Mesenchymal stem cell (in vitro differentiated cells and primary cell): ENCODE data around the gene CLK2.
A peak's percentile ranks its signal among the peaks of the same experiment; 100 is the strongest.
"Not testable (repeated sequence)": the region's sequence is repeated elsewhere in the genome, so short reads cannot be mapped to it uniquely, and the experiment has no call there.

ENCODE experiments used
- DNase-seq: peaks from one replicate; pipeline ENCODE4 v3.0.0-alpha.2; 2013
- H2AFZ ChIP-seq: one replicate; pipeline ENCODE4 v1.6.1; 2013; ENCODE audit warnings: low read depth, mild to moderate bottlenecking, control low read depth, inconsistent platforms, low read length, moderate library complexity
- H2AK5ac ChIP-seq: 2 replicates; pipeline ENCODE4 v1.6.1; 2013; ENCODE audit warnings: low read length, moderate library complexity, mild to moderate bottlenecking, inconsistent platforms; ENCODE audit not compliant: severe bottlenecking
- H2BK120ac ChIP-seq: one replicate; pipeline ENCODE4 v1.6.1; 2013; ENCODE audit warnings: low read depth, mild to moderate bottlenecking, inconsistent platforms, low read length, moderate library complexity
- H2BK12ac ChIP-seq, 2 experiments: one replicate each; pipeline ENCODE4 v1.6.1; 2013; ENCODE audit warnings: inconsistent platforms in 2 of 2, low read length in 2 of 2, mild to moderate bottlenecking in 2 of 2, moderate library complexity in 2 of 2, control low read depth in 1 of 2
- H2BK15ac ChIP-seq: one replicate; pipeline ENCODE4 v1.6.1; 2013; ENCODE audit warnings: mild to moderate bottlenecking, low read depth, inconsistent platforms; ENCODE audit not compliant: poor library complexity, severe bottlenecking
- H2BK5ac ChIP-seq: 2 replicates; pipeline ENCODE4 v1.6.1; 2013; ENCODE audit warnings: low read depth, mild to moderate bottlenecking, low read length, control low read depth, inconsistent platforms; ENCODE audit not compliant: poor library complexity, severe bottlenecking
- H3K14ac ChIP-seq, 2 experiments: one replicate each; pipeline ENCODE4 v1.6.1; 2013; ENCODE audit warnings: inconsistent platforms in 2 of 2, low read length in 2 of 2, control low read depth in 1 of 2, mild to moderate bottlenecking in 1 of 2, moderate library complexity in 1 of 2
- H3K18ac ChIP-seq, 2 experiments: one replicate each; pipeline ENCODE4 v1.6.1; 2013; ENCODE audit warnings: inconsistent platforms in 2 of 2, low read length in 2 of 2, control low read depth in 1 of 2, low read depth in 1 of 2, mild to moderate bottlenecking in 1 of 2
- H3K23ac ChIP-seq, 2 experiments: one replicate each; pipeline ENCODE4 v1.6.1; 2013; ENCODE audit warnings: inconsistent platforms in 2 of 2, low read length in 2 of 2, mild to moderate bottlenecking in 2 of 2, moderate library complexity in 2 of 2, control low read depth in 1 of 2
- H3K27ac ChIP-seq: 2 replicates; pipeline ENCODE4 v1.5.1; 2013; ENCODE audit warnings: mild to moderate bottlenecking, moderate library complexity, low read length, control low read depth, inconsistent platforms; ENCODE audit not compliant: poor library complexity, severe bottlenecking
- H3K27me3 ChIP-seq, 2 experiments: 2 replicates each; pipeline versions ENCODE4 v1.6.1 to v1.7.0; 2013; ENCODE audit warnings: low read length in 2 of 2, mild to moderate bottlenecking in 2 of 2, moderate library complexity in 2 of 2, control low read depth in 1 of 2, inconsistent platforms in 1 of 2; ENCODE audit not compliant: control insufficient read depth in 1 of 2, insufficient read depth in 1 of 2
- H3K36me3 ChIP-seq, 2 experiments: 2 replicates each; pipeline versions ENCODE4 v1.6.1 to v1.7.0; 2013; ENCODE audit warnings: low read length in 2 of 2, control low read depth in 1 of 2, inconsistent platforms in 1 of 2, low read depth in 1 of 2, mild to moderate bottlenecking in 1 of 2; ENCODE audit not compliant: insufficient read depth in 2 of 2, control insufficient read depth in 1 of 2
- H3K4ac ChIP-seq, 2 experiments: one replicate each; pipeline ENCODE4 v1.6.1; 2013; ENCODE audit warnings: inconsistent platforms in 2 of 2, low read length in 2 of 2, mild to moderate bottlenecking in 2 of 2, moderate library complexity in 2 of 2, control low read depth in 1 of 2, low read depth in 1 of 2
- H3K4me1 ChIP-seq: 2 replicates; pipeline ENCODE4 v1.6.1; 2013; ENCODE audit warnings: low read depth, low read length, control low read depth; ENCODE audit not compliant: control insufficient read depth, insufficient read depth
- H3K4me2 ChIP-seq: 2 replicates; pipeline ENCODE4 v1.6.1; 2013; ENCODE audit warnings: low read length, mild to moderate bottlenecking, inconsistent platforms; ENCODE audit not compliant: poor library complexity, severe bottlenecking
- H3K4me3 ChIP-seq, 2 experiments: 2 replicates each; pipeline versions ENCODE4 v1.5.1 to v1.7.0; 2013; ENCODE audit warnings: low read length in 2 of 2, mild to moderate bottlenecking in 2 of 2, control low read depth in 1 of 2, low read depth in 1 of 2; ENCODE audit not compliant: insufficient read depth in 1 of 2
- H3K79me1 ChIP-seq: replicated peaks from 2 replicates; pipeline ENCODE4 v1.6.1; 2013; ENCODE audit warnings: mild to moderate bottlenecking, control low read depth, low read length, inconsistent platforms; ENCODE audit not compliant: poor library complexity, severe bottlenecking
- H3K9ac ChIP-seq: 2 replicates; pipeline ENCODE4 v1.7.0; 2013; ENCODE audit warnings: mild to moderate bottlenecking, low read length, moderate library complexity
- H3K9me3 ChIP-seq: 2 replicates; pipeline ENCODE4 v1.7.0; 2013; ENCODE audit warnings: mild to moderate bottlenecking, low read length; ENCODE audit not compliant: control insufficient read depth
- H4K8ac ChIP-seq: one replicate; pipeline ENCODE4 v1.6.1; 2013; ENCODE audit warnings: inconsistent platforms, mild to moderate bottlenecking, low read length, moderate library complexity
- H4K91ac ChIP-seq: one replicate; pipeline ENCODE4 v1.6.1; 2013; ENCODE audit warnings: mild to moderate bottlenecking, low read length, inconsistent platforms
- WGBS: methylation state at CpG from one replicate; pipeline ENCODE4 v1.1.7; 2013; ENCODE audit warnings: mixed read lengths; 5-methylcytosine and 5-hydroxymethylcytosine counted together

Gene CLK2

DNA sequence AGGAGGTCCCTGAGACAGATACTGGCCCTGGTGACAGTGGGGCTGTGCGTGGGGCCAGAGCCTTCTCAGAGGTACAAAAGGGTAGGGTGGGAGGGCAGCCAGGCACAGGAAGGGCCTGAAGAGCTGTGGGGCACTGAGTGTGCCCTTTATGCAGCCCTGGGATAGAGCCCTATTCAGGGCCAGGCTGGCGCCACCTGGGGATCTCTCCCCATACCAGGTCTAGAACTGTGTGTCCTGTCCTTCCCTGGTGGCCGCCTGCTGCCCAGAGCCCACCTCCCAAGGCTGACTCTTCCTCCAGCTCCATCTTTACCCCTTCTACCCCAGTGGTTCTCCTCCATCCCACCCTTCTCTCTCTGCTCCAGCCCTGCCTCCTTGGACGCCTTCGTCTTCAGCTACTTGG, 39.8 kb downstream of the CLK2 start:
- H3K4ac ChIP-seq: not testable (repeated sequence)

DNA sequence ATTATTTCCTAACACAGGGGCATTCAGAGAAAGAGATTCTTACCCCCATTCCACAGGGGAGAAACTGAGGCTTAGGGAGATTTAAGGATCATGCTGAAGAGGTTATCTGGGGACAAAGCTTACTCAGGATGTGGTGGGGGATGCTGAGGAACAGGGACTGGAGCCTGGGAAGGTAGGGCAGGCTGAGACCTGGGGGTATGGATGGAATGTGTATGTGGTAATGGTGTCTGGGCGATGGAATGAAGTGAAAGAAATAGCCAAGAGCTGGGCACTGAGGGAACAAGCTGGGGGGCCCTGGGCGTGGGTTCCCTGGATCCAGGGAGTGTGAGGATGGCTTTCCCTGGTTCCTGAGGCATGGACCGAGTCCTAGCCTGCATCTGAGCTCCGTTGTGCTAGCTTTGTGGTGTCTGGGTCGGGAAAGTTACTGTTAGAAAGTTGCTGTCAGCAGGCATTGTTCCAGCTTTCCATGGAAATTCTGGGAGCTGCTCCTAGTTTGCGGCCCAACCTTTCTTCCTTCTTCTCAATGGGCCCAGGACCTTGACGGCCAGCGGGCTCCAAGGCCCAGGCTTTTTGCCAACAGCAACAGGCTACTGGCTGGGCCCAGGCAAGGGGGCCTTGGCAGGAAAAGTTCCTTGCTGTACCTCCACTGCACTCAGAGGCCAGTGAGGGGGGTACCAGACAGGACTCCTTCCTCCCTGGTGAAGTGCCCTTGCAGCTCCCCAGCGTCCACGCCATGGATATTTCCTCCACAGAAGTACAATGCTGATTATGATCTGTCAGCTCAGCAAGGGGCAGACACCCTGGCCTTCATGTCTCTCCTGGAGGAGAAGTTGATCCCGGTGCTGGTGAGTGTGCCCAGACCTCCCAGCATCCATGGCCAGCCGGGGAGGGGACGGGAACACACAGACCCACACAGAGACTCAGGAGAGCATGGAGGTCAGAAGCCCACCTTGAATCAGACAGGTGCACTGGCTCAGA, 41.0 kb downstream of the CLK2 start:
- Histone ChIP-seq H3K36me3 (peaks cover 19 to 22% of the 10 kb centered on the region in 2 experiments), H3K27ac (peak overlapping the region; percentile 60), H2BK5ac (peak overlapping the region; percentile 31)
- DNase-seq, H2BK120ac ChIP-seq, H3K4me2 ChIP-seq, H2AK5ac ChIP-seq, H4K8ac ChIP-seq, H2AFZ ChIP-seq, H3K9me3 ChIP-seq, H3K4ac ChIP-seq, H3K9ac ChIP-seq, H3K18ac ChIP-seq, H3K4me3 ChIP-seq, H2BK12ac ChIP-seq, H3K23ac ChIP-seq, H3K27me3 ChIP-seq, H2BK15ac ChIP-seq, H3K4me1 ChIP-seq, H3K14ac ChIP-seq, H4K91ac ChIP-seq, H3K79me1 ChIP-seq: not testable (repeated sequence)
- 87% methylated on average over 12 of the region's 13 CpGs for WGBS

More for the DNA sequence above, 39.8 kb downstream of the CLK2 start:
- not testable (repeated sequence) for H3K4me2 ChIP-seq, H3K9me3 ChIP-seq, H3K79me1 ChIP-seq, H2AK5ac ChIP-seq, H2BK15ac ChIP-seq, H3K18ac ChIP-seq, H2AFZ ChIP-seq, H4K91ac ChIP-seq, H3K23ac ChIP-seq, H2BK12ac ChIP-seq, H3K27me3 ChIP-seq, H2BK120ac ChIP-seq, H3K27ac ChIP-seq, H2BK5ac ChIP-seq, H3K4me3 ChIP-seq, H3K9ac ChIP-seq, DNase-seq, H3K14ac ChIP-seq, H4K8ac ChIP-seq, H3K4me1 ChIP-seq
- H3K36me3 ChIP-seq: peaks cover 27% of the 10 kb centered on the region in 2 experiments
- 86% methylated on average over 1 of the region's 5 CpGs for WGBS

DNA sequence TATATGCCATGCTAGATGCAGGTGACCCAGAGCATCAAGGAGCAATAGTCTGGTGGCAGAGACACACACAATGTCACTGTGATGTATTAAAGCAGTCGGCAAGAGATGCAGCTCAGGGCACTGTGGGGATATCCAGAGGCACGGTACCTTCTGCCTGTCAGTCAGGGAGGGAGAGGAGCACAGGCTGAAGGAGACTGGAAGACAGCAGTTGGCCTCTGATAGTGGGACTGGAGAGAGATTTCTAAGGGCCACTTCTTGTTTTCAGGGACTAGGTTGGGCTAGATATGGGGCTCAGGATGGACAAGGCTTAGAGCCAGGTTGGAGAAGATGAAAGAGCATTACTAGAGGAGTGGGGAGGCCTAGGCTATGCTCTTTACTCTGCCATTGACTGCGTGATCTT, 42.0 kb downstream of the CLK2 start:
- not testable (repeated sequence) for H2BK5ac ChIP-seq, H3K9me3 ChIP-seq, H3K4ac ChIP-seq, H3K23ac ChIP-seq, H3K4me2 ChIP-seq, H3K27ac ChIP-seq, H3K9ac ChIP-seq, H3K4me1 ChIP-seq, H2BK12ac ChIP-seq, H2BK120ac ChIP-seq, H3K18ac ChIP-seq, H4K8ac ChIP-seq, H3K14ac ChIP-seq, H3K4me3 ChIP-seq, H2BK15ac ChIP-seq, H2AFZ ChIP-seq, H3K27me3 ChIP-seq, H3K79me1 ChIP-seq, H2AK5ac ChIP-seq, DNase-seq
- peak overlapping the region; percentile 34 for H4K91ac ChIP-seq
- WGBS: 45% methylated on average over 3 of the region's 3 CpGs
- H3K36me3 ChIP-seq: peaks cover 9 to 14% of the 10 kb centered on the region in 2 experiments

DNA sequence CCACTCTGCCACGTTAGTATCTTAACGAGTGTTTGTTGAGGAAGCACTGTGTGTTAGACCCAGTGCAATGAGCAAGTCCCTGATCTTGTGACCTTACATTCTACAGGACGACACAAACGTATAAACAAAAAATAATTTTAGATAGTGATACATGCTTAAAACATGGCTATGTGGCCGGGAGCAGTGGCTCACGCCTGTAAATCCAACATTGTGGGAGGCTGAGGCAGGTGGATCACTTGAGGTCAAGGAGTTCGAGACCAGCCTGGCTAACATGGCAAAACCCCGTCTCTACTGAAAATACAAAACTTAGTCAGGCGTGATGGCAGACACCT, 45.2 kb downstream of the CLK2 start:
- no peak overlapping the region for H2BK15ac ChIP-seq
- peak overlapping the region in 1 of 2 experiments; percentile 85 for H3K4me3 ChIP-seq
- H3K27ac ChIP-seq: peak overlapping the region; percentile 59
- H3K4me1 ChIP-seq: peaks cover 19% of the 10 kb centered on the region
- H4K8ac ChIP-seq: peak overlapping the region; percentile 86
- peak overlapping the region in 1 of 2 experiments; percentile 46 for H3K18ac ChIP-seq
- peak overlapping the region; percentile 89 for H4K91ac ChIP-seq
- H2AFZ ChIP-seq: no peak overlapping the region
- H3K36me3 ChIP-seq: peaks cover 0 to 3% of the 10 kb centered on the region in 2 experiments
- H3K9ac ChIP-seq: peak overlapping the region; percentile 95
- H2BK12ac ChIP-seq: no peak overlapping the region
- H3K27me3 ChIP-seq: no peaks in the 10 kb centered on the region
- H3K4me2 ChIP-seq: peak overlapping the region; percentile 64
- no peak overlapping the region for H2BK5ac ChIP-seq
- DNase-seq: no peak
- H3K23ac ChIP-seq: no peak overlapping the region
- H3K9me3 ChIP-seq: no peaks in the 10 kb centered on the region
- no peak overlapping the region for H3K14ac ChIP-seq
- H2BK120ac ChIP-seq: no peak overlapping the region
- H2AK5ac ChIP-seq: peak overlapping the region; percentile 45
- 47% methylated on average over 7 of the region's 9 CpGs for WGBS
- H3K79me1 ChIP-seq: peaks cover 2% of the 10 kb centered on the region
- peak overlapping the region; percentile 12 to 39 for H3K4ac ChIP-seq
